ENCODE results near the gene ZC3H14.

The ZC3H14 gene

DNA sequence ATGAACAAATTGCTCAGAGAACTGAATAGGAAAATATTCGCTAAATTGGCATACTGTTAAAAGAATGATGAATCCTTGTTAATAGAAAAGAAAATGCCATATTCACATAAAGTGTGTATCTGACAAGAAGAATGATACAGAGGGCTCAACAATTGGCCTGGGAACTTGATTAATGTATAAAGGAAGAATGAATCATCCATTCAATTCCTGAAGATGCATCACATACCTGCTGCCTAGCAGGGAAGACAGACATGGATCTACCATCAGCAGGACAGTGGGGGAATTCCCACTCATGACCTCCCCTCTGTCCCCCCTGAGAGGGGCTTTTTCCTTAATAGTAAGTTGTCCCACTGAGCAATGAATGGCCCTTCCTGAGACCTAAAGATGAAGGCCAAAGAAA is 21.5 kb upstream of the ZC3H14 start:
- DNase-seq, result no peak
- no peaks in the 10 kb centered on the region for H3K27me3 ChIP-seq
- H3K4me3 ChIP-seq (ENCODE audit: low read depth, low read length), result no peak overlapping the region
- H3K4me1 ChIP-seq, result no peaks in the 10 kb centered on the region
- TF ChIP-seq, protein P1, sequence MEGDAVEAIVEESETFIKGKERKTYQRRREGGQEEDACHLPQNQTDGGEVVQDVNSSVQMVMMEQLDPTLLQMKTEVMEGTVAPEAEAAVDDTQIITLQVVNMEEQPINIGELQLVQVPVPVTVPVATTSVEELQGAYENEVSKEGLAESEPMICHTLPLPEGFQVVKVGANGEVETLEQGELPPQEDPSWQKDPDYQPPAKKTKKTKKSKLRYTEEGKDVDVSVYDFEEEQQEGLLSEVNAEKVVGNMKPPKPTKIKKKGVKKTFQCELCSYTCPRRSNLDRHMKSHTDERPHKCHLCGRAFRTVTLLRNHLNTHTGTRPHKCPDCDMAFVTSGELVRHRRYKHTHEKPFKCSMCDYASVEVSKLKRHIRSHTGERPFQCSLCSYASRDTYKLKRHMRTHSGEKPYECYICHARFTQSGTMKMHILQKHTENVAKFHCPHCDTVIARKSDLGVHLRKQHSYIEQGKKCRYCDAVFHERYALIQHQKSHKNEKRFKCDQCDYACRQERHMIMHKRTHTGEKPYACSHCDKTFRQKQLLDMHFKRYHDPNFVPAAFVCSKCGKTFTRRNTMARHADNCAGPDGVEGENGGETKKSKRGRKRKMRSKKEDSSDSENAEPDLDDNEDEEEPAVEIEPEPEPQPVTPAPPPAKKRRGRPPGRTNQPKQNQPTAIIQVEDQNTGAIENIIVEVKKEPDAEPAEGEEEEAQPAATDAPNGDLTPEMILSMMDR (IDR thresholded peaks at IDR 0.05; ENCODE audit: low read depth, low read length), result no peak
- no peaks in the 10 kb centered on the region for H3K9me3 ChIP-seq
- no peaks in the 10 kb centered on the region for H3K36me3 ChIP-seq

GRCh38 chr14:88542857-88543795 is 19.7 kb upstream of the ZC3H14 start:
- DNase-seq, result no peak
- TF ChIP-seq, protein P1 (IDR thresholded peaks at IDR 0.05; ENCODE audit: low read depth, low read length), result no peak
- H3K9me3 ChIP-seq, result no peaks in the 10 kb centered on the region
- no peak overlapping the region for H3K4me3 ChIP-seq (ENCODE audit: low read depth, low read length)
- no peaks in the 10 kb centered on the region for H3K4me1 ChIP-seq
- no peaks in the 10 kb centered on the region for H3K27me3 ChIP-seq
- no peaks in the 10 kb centered on the region for H3K36me3 ChIP-seq

GRCh38 chr14:88545256-88545655 is 17.6 kb upstream of the ZC3H14 start:
- no peaks in the 10 kb centered on the region for H3K4me1 ChIP-seq
- DNase-seq, result no peak
- no peaks in the 10 kb centered on the region for H3K9me3 ChIP-seq
- TF ChIP-seq, protein P1 (IDR thresholded peaks at IDR 0.05; ENCODE audit: low read depth, low read length), result no peak
- no peak overlapping the region for H3K4me3 ChIP-seq (ENCODE audit: low read depth, low read length)
- no peaks in the 10 kb centered on the region for H3K27me3 ChIP-seq
- no peaks in the 10 kb centered on the region for H3K36me3 ChIP-seq

GRCh38 chr14:88546621-88547385 is 16.0 kb upstream of the ZC3H14 start:
- no peak overlapping the region for H3K4me3 ChIP-seq (ENCODE audit: low read depth, low read length)
- H3K9me3 ChIP-seq, result no peaks in the 10 kb centered on the region
- no peak for DNase-seq
- no peaks in the 10 kb centered on the region for H3K36me3 ChIP-seq
- H3K27me3 ChIP-seq, result no peaks in the 10 kb centered on the region
- no peaks in the 10 kb centered on the region for H3K4me1 ChIP-seq
- TF ChIP-seq, protein P1 (IDR thresholded peaks at IDR 0.05; ENCODE audit: low read depth, low read length), result no peak

GRCh38 chr14:88547386-88547780 is 15.5 kb upstream of the ZC3H14 start:
- DNase-seq, result no peak
- no peaks in the 10 kb centered on the region for H3K9me3 ChIP-seq
- peaks cover 5% of the 10 kb centered on the region for H3K27me3 ChIP-seq
- no peaks in the 10 kb centered on the region for H3K36me3 ChIP-seq
- TF ChIP-seq, protein P1 (IDR thresholded peaks at IDR 0.05; ENCODE audit: low read depth, low read length), result no peak
- no peak overlapping the region for H3K4me3 ChIP-seq (ENCODE audit: low read depth, low read length)
- H3K4me1 ChIP-seq, result no peaks in the 10 kb centered on the region
